ENCODE results near the gene FCRL4. TPM values are rescaled to one million over a fixed set of nuclear protein-coding genes. Genes with fewer than 3 reads are reported as not detected.

The FCRL4 gene
- total and polyA plus RNA-seq, 2 experiments from 2014 or later, result not detected

DNA sequence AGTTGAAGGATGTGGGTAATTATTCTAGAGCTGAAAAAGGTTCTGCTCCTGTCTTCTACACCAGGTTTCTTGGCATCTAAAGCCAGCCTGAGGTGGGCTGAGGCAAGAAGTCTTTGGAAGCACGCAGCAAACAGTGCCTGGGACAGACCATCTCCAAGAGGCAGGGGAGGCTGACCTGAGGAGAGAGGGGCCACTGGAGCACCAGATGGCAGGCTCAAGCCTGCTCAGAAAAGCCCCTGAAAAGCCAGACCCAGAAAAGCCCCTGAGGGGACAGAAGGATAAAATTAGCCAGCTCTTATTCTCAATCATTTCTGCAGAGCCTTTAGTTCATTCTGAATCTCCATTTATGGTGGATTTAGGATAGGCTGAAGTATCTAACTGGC is 17.1 kb downstream of the FCRL4 start:
- no peak overlapping the region for H3K9ac ChIP-seq
- in situ Hi-C loops (cut with MboI), result loop anchor here (10.0 kb wide), 1 partner anchor 544 kb away; a partner anchor contains a TSS
- no peaks in the 10 kb centered on the region for H3K9me3 ChIP-seq (ENCODE audit: low read depth)
- no peak overlapping the region for H3K27ac ChIP-seq
- no peak overlapping the region for H3K4me3 ChIP-seq
- 19 to 31% methylated on average over 1 of the region's 1 CpG for WGBS, 2 experiments (ENCODE audit: low coverage in 1 of 2, low lambda C conversion rate in 2 of 2, missing lambda C conversion rate in 2 of 2)
- no peaks in the 10 kb centered on the region for H3K4me1 ChIP-seq (ENCODE audit: insufficient read depth)
- no peak overlapping the region for H3K4me2 ChIP-seq (ENCODE audit: unreplicated experiment)
- H3K36me3 ChIP-seq (ENCODE audit: low read depth), result no peaks in the 10 kb centered on the region
- H3K9me2 ChIP-seq (ENCODE audit: insufficient read depth), result no peaks in the 10 kb centered on the region
- H3K79me2 ChIP-seq (ENCODE audit: insufficient read depth), result no peaks in the 10 kb centered on the region
- no peak overlapping the region for H2AFZ ChIP-seq
- DNase-seq, result no peak
- no peaks in the 10 kb centered on the region for H4K20me1 ChIP-seq (ENCODE audit: insufficient read depth)
- TF ChIP-seq EZH2 (IDR thresholded peaks at IDR 0.05; ENCODE audit: insufficient read depth, poor library complexity, severe bottlenecking) (no peak), EZH2phosphoT487 (IDR thresholded peaks at IDR 0.05; ENCODE audit: insufficient read depth, low read depth) (no peak)
- H3F3A ChIP-seq (ENCODE audit: insufficient read depth), result no peaks in the 10 kb centered on the region
- H3K27me3 ChIP-seq (replicated peaks; ENCODE audit: insufficient read depth), result peaks cover 10% of the 10 kb centered on the region; the same call in 1 of the 2 replicates

DNA sequence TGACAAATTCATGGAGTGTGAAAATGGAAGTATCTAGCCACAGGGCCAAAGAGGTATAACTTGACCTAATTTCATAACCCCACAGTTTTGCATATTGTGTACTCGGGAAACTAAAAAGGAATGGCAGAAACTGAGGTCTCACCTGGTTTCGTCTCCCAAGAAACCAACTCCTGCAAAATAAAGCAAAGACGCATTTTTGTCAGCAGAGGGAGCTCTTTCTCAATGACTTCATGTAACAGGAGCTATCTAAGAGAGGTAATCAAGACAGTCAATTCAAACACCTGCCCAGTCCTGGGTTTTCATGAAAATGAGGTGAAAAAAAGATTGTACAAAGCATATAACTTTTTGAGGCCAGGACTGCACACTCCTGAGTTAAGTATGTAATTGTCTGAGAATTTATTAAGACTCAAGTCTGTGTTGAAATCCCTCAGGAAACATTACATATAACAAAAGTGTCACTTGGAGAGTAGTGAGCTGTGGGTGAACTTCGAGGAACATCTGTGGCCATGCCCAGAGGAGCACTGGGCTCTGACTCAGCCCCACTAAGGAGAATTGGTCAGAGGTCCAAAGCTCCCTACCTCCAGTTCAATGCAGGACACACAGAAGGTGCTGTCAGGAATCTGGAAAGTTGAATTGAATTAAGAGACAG is 17.6 kb downstream of the FCRL4 start:
- H2AFZ ChIP-seq, result no peak overlapping the region
- TF ChIP-seq EZH2phosphoT487 (IDR thresholded peaks at IDR 0.05; ENCODE audit: insufficient read depth, low read depth) (no peak), EZH2 (IDR thresholded peaks at IDR 0.05; ENCODE audit: insufficient read depth, poor library complexity, severe bottlenecking) (no peak)
- H3K4me3 ChIP-seq, result no peak overlapping the region
- H3K4me1 ChIP-seq (ENCODE audit: insufficient read depth), result no peaks in the 10 kb centered on the region
- no peaks in the 10 kb centered on the region for H3K9me3 ChIP-seq (ENCODE audit: low read depth)
- H3K27me3 ChIP-seq (replicated peaks; ENCODE audit: insufficient read depth), result peaks cover 12% of the 10 kb centered on the region; the same call in 1 of the 2 replicates
- no peaks in the 10 kb centered on the region for H3F3A ChIP-seq (ENCODE audit: insufficient read depth)
- in situ Hi-C loops (cut with MboI), result loop anchor here (10.0 kb wide), 1 partner anchor 544 kb away; a partner anchor contains a TSS
- H3K79me2 ChIP-seq (ENCODE audit: insufficient read depth), result no peaks in the 10 kb centered on the region
- no peaks in the 10 kb centered on the region for H3K36me3 ChIP-seq (ENCODE audit: low read depth)
- no peaks in the 10 kb centered on the region for H4K20me1 ChIP-seq (ENCODE audit: insufficient read depth)
- H3K9ac ChIP-seq, result no peak overlapping the region
- H3K27ac ChIP-seq, result no peak overlapping the region
- no peak overlapping the region for H3K4me2 ChIP-seq (ENCODE audit: unreplicated experiment)
- WGBS, 2 experiments (ENCODE audit: low coverage in 1 of 2, low lambda C conversion rate in 2 of 2, missing lambda C conversion rate in 2 of 2), result 0 to 1% methylated on average over 4 of the region's 4 CpGs
- DNase-seq, result peak; percentile 44
- H3K9me2 ChIP-seq (ENCODE audit: insufficient read depth), result no peaks in the 10 kb centered on the region

DNA sequence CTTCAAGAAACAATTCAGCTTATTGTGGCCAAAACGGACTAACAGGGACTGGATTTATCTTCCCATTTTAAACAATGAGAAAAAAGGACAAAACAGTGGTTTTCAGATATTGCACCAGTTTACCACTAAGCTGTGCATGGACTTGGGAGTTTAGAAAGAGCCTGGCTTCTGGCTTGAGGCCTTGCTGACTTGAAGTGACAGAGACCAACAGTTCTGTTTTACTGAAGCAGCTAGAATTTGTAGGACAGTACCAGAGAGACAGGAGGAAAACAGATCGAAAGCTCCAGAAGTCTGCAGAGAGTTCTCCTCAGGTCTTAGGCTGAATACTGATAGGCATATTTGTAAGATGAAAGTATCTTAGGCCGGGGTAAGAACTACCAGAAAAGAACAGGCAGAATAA is 20.5 kb downstream of the FCRL4 start:
- Histone ChIP-seq H3K4me2 (ENCODE audit: unreplicated experiment) (no peak overlapping the region), H3K79me2 (ENCODE audit: insufficient read depth) (no peaks in the 10 kb centered on the region), H3K27me3 (replicated peaks; ENCODE audit: insufficient read depth) (peaks cover 12% of the 10 kb centered on the region), H4K20me1 (ENCODE audit: insufficient read depth) (no peaks in the 10 kb centered on the region), H3K9me3 (ENCODE audit: low read depth) (no peaks in the 10 kb centered on the region), H3K36me3 (ENCODE audit: low read depth) (no peaks in the 10 kb centered on the region), H3K27ac (no peak overlapping the region), H3F3A (ENCODE audit: insufficient read depth) (no peaks in the 10 kb centered on the region), H3K9ac (no peak overlapping the region), H3K9me2 (ENCODE audit: insufficient read depth) (no peaks in the 10 kb centered on the region), H3K4me1 (ENCODE audit: insufficient read depth) (no peaks in the 10 kb centered on the region), H3K4me3 (no peak overlapping the region), H2AFZ (no peak overlapping the region)
- in situ Hi-C loops (cut with MboI), result no loop called here
- TF ChIP-seq EZH2phosphoT487 (IDR thresholded peaks at IDR 0.05; ENCODE audit: insufficient read depth, low read depth) (no peak), EZH2 (IDR thresholded peaks at IDR 0.05; ENCODE audit: insufficient read depth, poor library complexity, severe bottlenecking) (no peak)
- DNase-seq, result peak; percentile 1
- 18 to 20% methylated on average over 3 of the region's 3 CpGs for WGBS, 2 experiments (ENCODE audit: low coverage in 1 of 2, low lambda C conversion rate in 2 of 2, missing lambda C conversion rate in 2 of 2)

DNA sequence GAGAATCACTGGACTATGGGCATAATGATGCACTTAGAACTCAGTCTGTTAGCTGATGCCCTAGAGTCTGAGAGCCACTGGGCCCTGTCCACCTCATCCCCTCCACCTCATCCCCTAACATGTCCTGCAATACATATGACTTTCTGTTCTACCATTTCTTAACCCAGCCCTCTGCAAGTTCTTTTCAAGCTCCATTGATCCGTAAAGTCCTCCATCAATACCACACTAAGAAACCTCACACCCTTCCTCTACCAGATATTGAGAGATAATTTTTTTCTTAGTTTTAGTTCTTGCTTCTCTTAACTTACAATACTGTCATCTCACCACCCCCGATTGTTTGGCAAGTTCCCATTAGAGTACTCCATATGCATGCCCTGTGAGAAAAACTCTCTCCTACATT is 22.1 kb downstream of the FCRL4 start:
- 19 to 37% methylated on average over 2 of the region's 2 CpGs for WGBS, 2 experiments (ENCODE audit: low coverage in 1 of 2, low lambda C conversion rate in 2 of 2, missing lambda C conversion rate in 2 of 2)
- Histone ChIP-seq H3F3A (ENCODE audit: insufficient read depth) (no peaks in the 10 kb centered on the region), H3K9me2 (ENCODE audit: insufficient read depth) (no peaks in the 10 kb centered on the region), H3K4me1 (ENCODE audit: insufficient read depth) (no peaks in the 10 kb centered on the region), H4K20me1 (ENCODE audit: insufficient read depth) (no peaks in the 10 kb centered on the region), H3K9ac (no peak overlapping the region), H3K79me2 (ENCODE audit: insufficient read depth) (no peaks in the 10 kb centered on the region), H3K36me3 (ENCODE audit: low read depth) (no peaks in the 10 kb centered on the region), H3K27me3 (replicated peaks; ENCODE audit: insufficient read depth) (peaks cover 12% of the 10 kb centered on the region), H3K4me2 (ENCODE audit: unreplicated experiment) (no peak overlapping the region), H3K27ac (no peak overlapping the region), H2AFZ (no peak overlapping the region), H3K4me3 (no peak overlapping the region), H3K9me3 (ENCODE audit: low read depth) (no peaks in the 10 kb centered on the region)
- in situ Hi-C loops (cut with MboI), result no loop called here
- TF ChIP-seq EZH2phosphoT487 (IDR thresholded peaks at IDR 0.05; ENCODE audit: insufficient read depth, low read depth) (no peak), EZH2 (IDR thresholded peaks at IDR 0.05; ENCODE audit: insufficient read depth, poor library complexity, severe bottlenecking) (no peak)
- DNase-seq, result no peak
